Measurements from ENCODE around the gene SLC28A3.

The SLC28A3 gene

GRCh38 chr9:84349671-84350070 is 9.1 kb upstream of the SLC28A3 start:
- DNase-seq: no peak
- in situ Hi-C loops (cut with MboI; ENCODE audit: low pct_unique_long_range_greater_than_20kb, low sequenced_read_pairs): no loop called here

- no peak for DNase-seq
- in situ Hi-C loops (cut with MboI; ENCODE audit: low pct_unique_long_range_greater_than_20kb, low sequenced_read_pairs): no loop called here
These were observed 2.6 kb upstream of the SLC28A3 start for GRCh38 chr9:84343111-84343521.

- DNase-seq: no peak
These were observed 596 bp downstream of the SLC28A3 start for GRCh38 chr9:84339962-84340361.

GRCh38 chr9:84339503-84339902 is 1.1 kb downstream of the SLC28A3 start:
- in situ Hi-C loops (cut with MboI; ENCODE audit: low pct_unique_long_range_greater_than_20kb, low sequenced_read_pairs): no loop called here
- no peak for DNase-seq

More at GRCh38 chr9:84339962-84340361, 596 bp downstream of the SLC28A3 start:
- in situ Hi-C loops (cut with MboI; ENCODE audit: low pct_unique_long_range_greater_than_20kb, low sequenced_read_pairs): no loop called here

GRCh38 chr9:84338792-84339191 is 1.8 kb downstream of the SLC28A3 start:
- in situ Hi-C loops (cut with MboI; ENCODE audit: low pct_unique_long_range_greater_than_20kb, low sequenced_read_pairs): no loop called here
- no peak for DNase-seq

GRCh38 chr9:84337252-84337651 is 3.3 kb downstream of the SLC28A3 start:
- no peak for DNase-seq
- in situ Hi-C loops (cut with MboI; ENCODE audit: low pct_unique_long_range_greater_than_20kb, low sequenced_read_pairs): no loop called here

GRCh38 chr9:84331119-84331809 is 9.3 kb downstream of the SLC28A3 start:
- DNase-seq: no peak
- in situ Hi-C loops (cut with MboI; ENCODE audit: low pct_unique_long_range_greater_than_20kb, low sequenced_read_pairs): no loop called here

- no peak for DNase-seq
- in situ Hi-C loops (cut with MboI; ENCODE audit: low pct_unique_long_range_greater_than_20kb, low sequenced_read_pairs): no loop called here
These were observed 10.3 kb downstream of the SLC28A3 start for GRCh38 chr9:84330246-84330645.

- DNase-seq: no peak
- in situ Hi-C loops (cut with MboI; ENCODE audit: low pct_unique_long_range_greater_than_20kb, low sequenced_read_pairs): no loop called here
These were observed 13.4 kb downstream of the SLC28A3 start for GRCh38 chr9:84327184-84327583.

GRCh38 chr9:84325347-84325973 is 15.1 kb downstream of the SLC28A3 start:
- DNase-seq: no peak
- in situ Hi-C loops (cut with MboI; ENCODE audit: low pct_unique_long_range_greater_than_20kb, low sequenced_read_pairs): no loop called here

GRCh38 chr9:84324811-84325210 is 15.7 kb downstream of the SLC28A3 start:
- in situ Hi-C loops (cut with MboI; ENCODE audit: low pct_unique_long_range_greater_than_20kb, low sequenced_read_pairs): no loop called here
- no peak for DNase-seq

GRCh38 chr9:84323858-84324257 is 16.7 kb downstream of the SLC28A3 start:
- in situ Hi-C loops (cut with MboI; ENCODE audit: low pct_unique_long_range_greater_than_20kb, low sequenced_read_pairs): no loop called here

GRCh38 chr9:84322828-84323227 is 17.7 kb downstream of the SLC28A3 start:
- in situ Hi-C loops (cut with MboI; ENCODE audit: low pct_unique_long_range_greater_than_20kb, low sequenced_read_pairs): no loop called here
- no peak for DNase-seq

More at GRCh38 chr9:84323858-84324257, 16.7 kb downstream of the SLC28A3 start:
- DNase-seq: peak; percentile 30

- in situ Hi-C loops (cut with MboI; ENCODE audit: low pct_unique_long_range_greater_than_20kb, low sequenced_read_pairs): no loop called here
These were observed 20.3 kb downstream of the SLC28A3 start for GRCh38 chr9:84320231-84320630.

GRCh38 chr9:84319632-84320031 is 20.9 kb downstream of the SLC28A3 start:
- no peak for DNase-seq
- in situ Hi-C loops (cut with MboI; ENCODE audit: low pct_unique_long_range_greater_than_20kb, low sequenced_read_pairs): no loop called here

More at GRCh38 chr9:84320231-84320630, 20.3 kb downstream of the SLC28A3 start:
- DNase-seq: no peak

GRCh38 chr9:84318981-84319380 is 21.6 kb downstream of the SLC28A3 start:
- no peak for DNase-seq
- in situ Hi-C loops (cut with MboI; ENCODE audit: low pct_unique_long_range_greater_than_20kb, low sequenced_read_pairs): no loop called here

- in situ Hi-C loops (cut with MboI; ENCODE audit: low pct_unique_long_range_greater_than_20kb, low sequenced_read_pairs): no loop called here
- no peak for DNase-seq
These were observed 23.0 kb downstream of the SLC28A3 start for GRCh38 chr9:84317563-84317962.

- in situ Hi-C loops (cut with MboI; ENCODE audit: low pct_unique_long_range_greater_than_20kb, low sequenced_read_pairs): no loop called here
- DNase-seq: peak; percentile 55
These were observed 25.2 kb downstream of the SLC28A3 start for GRCh38 chr9:84315278-84315877.

- DNase-seq: no peak
- in situ Hi-C loops (cut with MboI; ENCODE audit: low pct_unique_long_range_greater_than_20kb, low sequenced_read_pairs): no loop called here
These were observed 26.3 kb downstream of the SLC28A3 start for GRCh38 chr9:84314306-84314705.

- DNase-seq: no peak
- in situ Hi-C loops (cut with MboI; ENCODE audit: low pct_unique_long_range_greater_than_20kb, low sequenced_read_pairs): no loop called here
These were observed 29.7 kb downstream of the SLC28A3 start for GRCh38 chr9:84310883-84311282.

Data from KBM-7 (cell line).